Activated naive CD4-positive, alpha-beta T cell treated with Interleukin-2 at 50 U/mL for 16 hours (primary cell): Measurements from ENCODE around the gene SMIM27.
A peak's percentile ranks its signal among the peaks of the same experiment; 100 is the strongest.
"Not testable (repeated sequence)": the region's sequence is repeated elsewhere in the genome, so short reads cannot be mapped to it uniquely, and the experiment has no call there.

ENCODE experiments used
- DNase-seq: peaks from one replicate; pipeline ENCODE4 v3.0.0-alpha.2; 2020

SMIM27 gene

GRCh38 chr9:32552172-32552872, at the start of gene SMIM27, which contains the start of gene TOPORS:
Gene SMIM27, plus strand, starts transcription at chr9:32552327. Its CDS starts 108 bp downstream, at chr9:32552435.
Gene TOPORS, minus strand, starts transcription at chr9:32552586. Its CDS starts 150 bp downstream, at chr9:32552436.
- peak; percentile 91 for DNase-seq

GRCh38 chr9:32502464-32502863, 49.7 kb upstream of the SMIM27 start:
- no peak for DNase-seq

GRCh38 chr9:32503008-32503407, 49.1 kb upstream of the SMIM27 start:
- DNase-seq = no peak

GRCh38 chr9:32508728-32509127, 43.4 kb upstream of the SMIM27 start:
- no peak for DNase-seq

- DNase-seq = no peak
Observed at GRCh38 chr9:32516241-32516640, 35.9 kb upstream of the SMIM27 start.

- DNase-seq = no peak
Observed at GRCh38 chr9:32518276-32518675, 33.9 kb upstream of the SMIM27 start.

- no peak for DNase-seq
Observed at GRCh38 chr9:32523910-32524309, 28.2 kb upstream of the SMIM27 start.

GRCh38 chr9:32524558-32524891, 27.6 kb upstream of the SMIM27 start:
- not testable (repeated sequence) for DNase-seq

- DNase-seq = peak; percentile 23
Observed at GRCh38 chr9:32524892-32525708, 27.0 kb upstream of the SMIM27 start.

GRCh38 chr9:32525709-32526030, 26.5 kb upstream of the SMIM27 start:
- no peak for DNase-seq

GRCh38 chr9:32526041-32526706, 26.0 kb upstream of the SMIM27 start, which contains the start of gene RIGI:
Gene RIGI, minus strand, starts transcription at chr9:32526196. Its CDS starts 30 bp downstream, at chr9:32526166.
- peak; percentile 81 for DNase-seq

GRCh38 chr9:32526707-32527048, 25.4 kb upstream of the SMIM27 start:
- DNase-seq = no peak

- no peak for DNase-seq
Observed at GRCh38 chr9:32533336-32533735, 18.8 kb upstream of the SMIM27 start.

- DNase-seq = no peak
Observed at GRCh38 chr9:32533816-32534215, 18.3 kb upstream of the SMIM27 start.

- DNase-seq = no peak
Observed at GRCh38 chr9:32543047-32543446, 9.1 kb upstream of the SMIM27 start.

- DNase-seq = no peak
Observed at GRCh38 chr9:32545884-32546283, 6.2 kb upstream of the SMIM27 start.

- DNase-seq = not testable (repeated sequence)
Observed at GRCh38 chr9:32548213-32548612, 3.9 kb upstream of the SMIM27 start.

GRCh38 chr9:32550150-32550561, 2.0 kb upstream of the SMIM27 start:
- DNase-seq = no peak

GRCh38 chr9:32550562-32551275, 1.4 kb upstream of the SMIM27 start:
- DNase-seq = peak; percentile 94

GRCh38 chr9:32551276-32552051, 663 bp upstream of the SMIM27 start:
- peak; percentile 55 for DNase-seq

- DNase-seq = no peak
Observed at GRCh38 chr9:32554107-32554506, 2.0 kb downstream of the SMIM27 start.

- DNase-seq = no peak
Observed at GRCh38 chr9:32554591-32554990, 2.5 kb downstream of the SMIM27 start.
